WTC11 (cell line): ENCODE results near the gene ABR. TPM values are rescaled to one million over a fixed set of nuclear protein-coding genes. Genes with fewer than 3 reads are reported as not detected.

ENCODE experiments used
- ATAC-seq: fragments of 200-7000 bp; cut with Tn5 transposase; 2 replicates; pipeline ENCODE4 v1.10.0; 2021; ENCODE audit warnings: mild to moderate bottlenecking, moderate library complexity
- CTCF ChIA-PET: fragments of 300-600 bp; sonication (Branson Sonifier 250); formaldehyde crosslinking; loops from one replicate; lab custom pipeline; 2021; ENCODE audit warnings: antibody characterized with exemption; lab: Charles Lee
- POLR2A ChIA-PET: fragments of 350-600 bp; sonication (Branson Sonifier 250); formaldehyde crosslinking; loops from one replicate; lab custom pipeline; 2021; ENCODE audit warnings: antibody characterized with exemption; lab: Charles Lee
- DNase-seq: peaks from one replicate; pipeline ENCODE4 v3.0.0; 2021; ENCODE audit warnings: low spot score
- H3K27ac Mint-ChIP-seq: 2 replicates; pipeline ENCODE4 v1.8.0; 2021; ENCODE audit warnings: mixed read lengths
- H3K27me3 Mint-ChIP-seq: 2 replicates; pipeline ENCODE4 v1.8.0; 2021; ENCODE audit warnings: low read depth, mild to moderate bottlenecking, moderate library complexity, mixed read lengths
- H3K36me3 Mint-ChIP-seq: 2 replicates; pipeline ENCODE4 v1.8.0; 2021; ENCODE audit warnings: mixed read lengths
- H3K4me1 Mint-ChIP-seq: 2 replicates; pipeline ENCODE4 v1.8.0; 2022; ENCODE audit warnings: mixed read lengths
- H3K4me3 Mint-ChIP-seq: 2 replicates; pipeline ENCODE4 v1.8.0; 2021; ENCODE audit warnings: mild to moderate bottlenecking, moderate library complexity, mixed read lengths
- H3K9me3 Mint-ChIP-seq: 2 replicates; pipeline ENCODE4 v1.8.0; 2021; ENCODE audit warnings: mixed read lengths
- ATF1 ChIP-seq: sonication (generic); formaldehyde crosslinking; IDR thresholded peaks from 2 replicates; pipeline ENCODE4 v1.8.1; 2023; ENCODE audit warnings: mild to moderate bottlenecking, moderate library complexity, missing genetic modification reagents
- ATF2 ChIP-seq: sonication (generic); formaldehyde crosslinking; IDR thresholded peaks from 2 replicates; pipeline ENCODE4 v1.8.1; 2022; ENCODE audit warnings: low read depth, missing genetic modification reagents, borderline replicate concordance
- CBFB ChIP-seq: sonication (generic); formaldehyde crosslinking; IDR thresholded peaks from 2 replicates; pipeline ENCODE4 v1.8.1; 2022; ENCODE audit warnings: mild to moderate bottlenecking, low read depth, missing genetic modification reagents
- ELF4 ChIP-seq: sonication (generic); formaldehyde crosslinking; IDR thresholded peaks from 2 replicates; pipeline ENCODE4 v1.8.1; 2022; ENCODE audit warnings: low read depth, mild to moderate bottlenecking, moderate library complexity, missing genetic modification reagents
- FOXK1 ChIP-seq: sonication (generic); formaldehyde crosslinking; IDR thresholded peaks from 2 replicates; pipeline ENCODE4 v1.8.0; 2022; ENCODE audit warnings: mild to moderate bottlenecking, moderate library complexity, missing genetic modification reagents
- FOXP1 ChIP-seq: sonication (generic); formaldehyde crosslinking; IDR thresholded peaks from 2 replicates; pipeline ENCODE4 v1.8.0; 2022; ENCODE audit warnings: missing genetic modification reagents, mild to moderate bottlenecking, moderate library complexity, borderline replicate concordance
- GTF2I ChIP-seq: fragments of 250-450 bp; sonication (Bioruptor Pico); conservative IDR thresholded peaks from 2 replicates; pipeline ENCODE4 v1.4.0; 2021; ENCODE audit warnings: mild to moderate bottlenecking
- HMGA2 ChIP-seq: fragments of 250-450 bp; sonication (Bioruptor Pico); IDR thresholded peaks from 2 replicates; pipeline ENCODE4 v1.4.0; 2021; ENCODE audit warnings: mild to moderate bottlenecking, moderate library complexity
- HMGXB4 ChIP-seq: sonication (generic); formaldehyde crosslinking; IDR thresholded peaks from 2 replicates; pipeline ENCODE4 v1.8.1; 2023; ENCODE audit warnings: mild to moderate bottlenecking, moderate library complexity, missing genetic modification reagents
- JAZF1 ChIP-seq: fragments of 250-450 bp; sonication (Bioruptor Pico); IDR thresholded peaks from 2 replicates; pipeline ENCODE4 v1.9.0; 2021; ENCODE audit warnings: moderate library complexity, mild to moderate bottlenecking, inconsistent platforms
- MLX ChIP-seq: sonication (generic); formaldehyde crosslinking; IDR thresholded peaks from 2 replicates; pipeline ENCODE4 v1.8.1; 2023; ENCODE audit warnings: mild to moderate bottlenecking, missing genetic modification reagents, moderate library complexity
- MXD4 ChIP-seq: fragments of 250-450 bp; sonication (Bioruptor Pico); IDR thresholded peaks from 2 replicates; pipeline ENCODE4 v1.8.0; 2021; ENCODE audit warnings: mild to moderate bottlenecking, moderate library complexity, borderline replicate concordance
- NFATC4 ChIP-seq: fragments of 250-450 bp; sonication (Bioruptor Pico); IDR thresholded peaks from 2 replicates; pipeline ENCODE4 v1.9.0; 2021; ENCODE audit warnings: mild to moderate bottlenecking
- NR1H2 ChIP-seq: sonication (generic); formaldehyde crosslinking; IDR thresholded peaks from 2 replicates; pipeline ENCODE4 v1.9.0; 2021; ENCODE audit warnings: mild to moderate bottlenecking, moderate library complexity, missing genetic modification reagents
- OVOL2 ChIP-seq: fragments of 250-450 bp; sonication (Bioruptor Pico); IDR thresholded peaks from 2 replicates; pipeline ENCODE4 v1.9.0; 2021; ENCODE audit warnings: mild to moderate bottlenecking, borderline replicate concordance
- RELA ChIP-seq: sonication (generic); formaldehyde crosslinking; IDR thresholded peaks from 2 replicates; pipeline ENCODE4 v1.8.1; 2022; ENCODE audit warnings: missing genetic modification reagents, mild to moderate bottlenecking, borderline replicate concordance
- SP1 ChIP-seq: sonication (generic); formaldehyde crosslinking; conservative IDR thresholded peaks from 2 replicates; pipeline ENCODE4 v1.8.1; 2022; ENCODE audit warnings: missing genetic modification reagents
- STAT6 ChIP-seq: sonication (generic); formaldehyde crosslinking; conservative IDR thresholded peaks from 2 replicates; pipeline ENCODE4 v1.8.1; 2023; ENCODE audit warnings: mild to moderate bottlenecking, low read depth, missing genetic modification reagents, moderate library complexity
- TCF7 ChIP-seq: sonication (generic); formaldehyde crosslinking; IDR thresholded peaks from 2 replicates; pipeline ENCODE4 v1.8.0; 2022; ENCODE audit warnings: mild to moderate bottlenecking, low read depth, missing genetic modification reagents, moderate library complexity
- TEAD1 ChIP-seq: sonication (generic); formaldehyde crosslinking; IDR thresholded peaks from 2 replicates; pipeline ENCODE4 v1.8.0; 2022; ENCODE audit warnings: mild to moderate bottlenecking, missing genetic modification reagents
- TP53 ChIP-seq: sonication (generic); formaldehyde crosslinking; IDR thresholded peaks from 2 replicates; pipeline ENCODE4 v1.8.1; 2023; ENCODE audit warnings: mild to moderate bottlenecking, missing genetic modification reagents
- ZBTB21 ChIP-seq: sonication (generic); formaldehyde crosslinking; IDR thresholded peaks from 2 replicates; pipeline ENCODE4 v1.8.1; 2023; ENCODE audit warnings: mild to moderate bottlenecking, missing genetic modification reagents, borderline replicate concordance
- ZMAT4 ChIP-seq: fragments of 250-450 bp; sonication (Bioruptor Pico); IDR thresholded peaks from 2 replicates; pipeline ENCODE4 v1.9.0; 2021; ENCODE audit warnings: mild to moderate bottlenecking
- ZNF232 ChIP-seq: sonication (generic); formaldehyde crosslinking; IDR thresholded peaks from 2 replicates; pipeline ENCODE4 v1.8.0; 2022; ENCODE audit warnings: mild to moderate bottlenecking, missing genetic modification reagents
- ZNF416 ChIP-seq: fragments of 250-450 bp; sonication (Bioruptor Pico); IDR thresholded peaks from 2 replicates; pipeline ENCODE4 v1.9.0; 2021; ENCODE audit warnings: mild to moderate bottlenecking, inconsistent platforms
- ZNF423 ChIP-seq: fragments of 250-450 bp; sonication (Bioruptor Pico); IDR thresholded peaks from 2 replicates; pipeline ENCODE4 v2.1.2; 2022; ENCODE audit warnings: mild to moderate bottlenecking, moderate library complexity
- ZNF512 ChIP-seq: sonication (generic); formaldehyde crosslinking; IDR thresholded peaks from 2 replicates; pipeline ENCODE4 v1.8.1; 2022; ENCODE audit warnings: missing genetic modification reagents, borderline replicate concordance
- ZSCAN18 ChIP-seq: fragments of 250-450 bp; sonication (Bioruptor Pico); IDR thresholded peaks from 2 replicates; pipeline ENCODE4 v2.1.2; 2022; ENCODE audit warnings: mild to moderate bottlenecking, moderate library complexity
- total RNA-seq: library from RNA; stranded (reverse); gene quantifications from 3 replicates; pipeline ENCODE4 v1.2.3, GENCODE V29; 2021

The ABR gene
- total RNA-seq, 1 experiment from 2014 or later, result 38.0 TPM

- Mint-ChIP-seq H3K36me3 (peaks cover 6% of the 10 kb centered on the region), H3K27ac (no peak overlapping the region), H3K4me1 (peaks cover 8% of the 10 kb centered on the region), H3K27me3 (peaks cover 12% of the 10 kb centered on the region), H3K9me3 (peaks cover 6% of the 10 kb centered on the region), H3K4me3 (no peak overlapping the region)
- POLR2A ChIA-PET, result no interaction called here
- TF ChIP-seq ATF2 (CRISPR knock-in tag) (no peak), ZNF232 (CRISPR knock-in tag) (no peak), JAZF1 (CRISPR knock-in tag) (no peak), TCF7 (no peak), GTF2I (CRISPR knock-in tag) (no peak), STAT6 (CRISPR knock-in tag) (no peak), CBFB (no peak), FOXK1 (CRISPR knock-in tag) (no peak), FOXP1 (CRISPR knock-in tag) (no peak), RELA (no peak), MLX (CRISPR knock-in tag) (no peak), SP1 (CRISPR knock-in tag) (no peak), ZNF423 (CRISPR knock-in tag) (no peak), TEAD1 (CRISPR knock-in tag) (no peak), ELF4 (CRISPR knock-in tag) (no peak), ZNF416 (CRISPR knock-in tag) (no peak), NFATC4 (CRISPR knock-in tag) (no peak), ATF1 (CRISPR knock-in tag) (no peak)
- CTCF ChIA-PET, result interaction anchor here (1.2 to 5.4 kb wide), 4 partner anchors 19 to 1315 kb away, joined by 3 to 29 read pairs (median 5); no protein-coding TSS in a partner anchor
- DNase-seq (no peak), ATAC-seq (no peak)
Measured at GRCh38 chr17:1037238-1037879, 142.4 kb downstream of the ABR start.

- Mint-ChIP-seq H3K27me3 (peaks cover 12% of the 10 kb centered on the region), H3K9me3 (peaks cover 1% of the 10 kb centered on the region), H3K36me3 (peaks cover under 1% of the 10 kb centered on the region), H3K4me3 (no peak overlapping the region), H3K27ac (no peak overlapping the region), H3K4me1 (peaks cover 8% of the 10 kb centered on the region)
- ATAC-seq (no peak), DNase-seq (no peak)
- ChIA-PET CTCF (interaction anchor here (1.2 to 5.4 kb wide), 2 partner anchors 19 to 1316 kb away, joined by 3 to 29 read pairs; no protein-coding TSS in a partner anchor), POLR2A (no interaction called here)
- TF ChIP-seq ZNF512 (no peak), OVOL2 (no peak), NR1H2 (CRISPR knock-in tag) (no peak), ZSCAN18 (CRISPR knock-in tag) (no peak), HMGXB4 (CRISPR knock-in tag) (no peak), ZMAT4 (CRISPR knock-in tag) (no peak), TP53 (CRISPR knock-in tag) (no peak), HMGA2 (no peak), ZBTB21 (CRISPR knock-in tag) (no peak), MXD4 (no peak)
Measured at GRCh38 chr17:1036845-1037237, 142.9 kb downstream of the ABR start.
